NK-92 (cell line): Measurements from ENCODE around the gene PITPNM3.

Experiments
- DNase-seq: peaks from one replicate; lab custom pipeline; 2025; ENCODE audit not compliant: unreplicated experiment; lab: John Stamatoyannopoulos, UW

PITPNM3 gene

GRCh38 chr17:6421700-6422604, 134.4 kb downstream of the PITPNM3 start:
- no peak for DNase-seq

GRCh38 chr17:6420173-6420641, 136.1 kb downstream of the PITPNM3 start:
- DNase-seq, result no peak

- DNase-seq, result no peak
Observed at GRCh38 chr17:6415616-6416015, 140.7 kb downstream of the PITPNM3 start.

- no peak for DNase-seq
Observed at GRCh38 chr17:6413065-6413464, 143.3 kb downstream of the PITPNM3 start.

- no peak for DNase-seq
Observed at GRCh38 chr17:6408735-6409134, 147.6 kb downstream of the PITPNM3 start.

GRCh38 chr17:6408276-6408675, 148.1 kb downstream of the PITPNM3 start:
- no peak for DNase-seq

- no peak for DNase-seq
Observed at GRCh38 chr17:6402258-6402657, 154.1 kb downstream of the PITPNM3 start.
